A673 (cell line): ENCODE data around the gene NPIPA3.
"Not testable (repeated sequence)": the region's sequence is repeated elsewhere in the genome, so short reads cannot be mapped to it uniquely, and the experiment has no call there.

Experiments used
- CTCF ChIP-seq: fragments of 300-800, 200-600 bp; sonication (generic); conservative IDR thresholded peaks from 2 replicates; pipeline ENCODE4 v1.5.1; 2017; ENCODE audit warnings: low read depth, mild to moderate bottlenecking, antibody characterized with exemption, low read length, moderate library complexity, mixed read lengths
- EZH2 ChIP-seq: fragments of 200-600 bp; sonication (generic); IDR thresholded peaks from 2 replicates; pipeline ENCODE4 v1.6.1; 2017; ENCODE audit warnings: borderline replicate concordance, low read depth, mild to moderate bottlenecking, mixed read lengths, antibody characterized with exemption, low read length; ENCODE audit not compliant: poor library complexity, severe bottlenecking

DNA sequence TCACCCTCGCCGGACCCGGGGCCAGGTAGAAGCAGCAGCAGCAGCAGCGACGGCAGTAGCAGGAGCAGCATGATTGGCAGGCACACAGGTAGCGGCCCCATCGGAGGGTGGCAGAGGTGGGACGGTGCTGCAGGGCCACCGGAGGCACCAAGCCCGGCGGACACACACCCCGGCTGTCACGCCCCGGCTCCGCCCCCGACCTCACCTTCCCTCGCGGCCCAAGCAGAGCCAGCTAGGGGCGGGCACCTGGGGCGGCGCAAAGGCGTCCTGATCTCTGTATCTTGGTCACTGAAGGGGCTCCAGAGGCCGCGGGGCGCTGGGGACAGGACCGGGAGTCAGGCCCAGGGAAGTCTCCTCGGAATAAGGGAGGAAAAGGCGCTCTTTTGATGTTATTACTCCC, 9.1 kb upstream of the NPIPA3 start, which contains the start of gene PLA2G10:
- TF ChIP-seq CTCF, EZH2: not testable (repeated sequence)
